Activated CD4-positive, alpha-beta T cell treated with anti-CD3 and anti-CD28 coated beads, Interleukin-2, amount 50 U/mL, for 24 hours (primary cell): ENCODE data around the gene RAB11B.
"Not testable (repeated sequence)": the region's sequence is repeated elsewhere in the genome, so short reads cannot be mapped to it uniquely, and the experiment has no call there.

Experiments
- DNase-seq, 2 donors: peaks; one replicate each; pipeline ENCODE4 v3.0.0-alpha.2; 2020; ENCODE audit warnings: low read depth in 1 of 2, low spot score in 1 of 2

The RAB11B gene

DNA sequence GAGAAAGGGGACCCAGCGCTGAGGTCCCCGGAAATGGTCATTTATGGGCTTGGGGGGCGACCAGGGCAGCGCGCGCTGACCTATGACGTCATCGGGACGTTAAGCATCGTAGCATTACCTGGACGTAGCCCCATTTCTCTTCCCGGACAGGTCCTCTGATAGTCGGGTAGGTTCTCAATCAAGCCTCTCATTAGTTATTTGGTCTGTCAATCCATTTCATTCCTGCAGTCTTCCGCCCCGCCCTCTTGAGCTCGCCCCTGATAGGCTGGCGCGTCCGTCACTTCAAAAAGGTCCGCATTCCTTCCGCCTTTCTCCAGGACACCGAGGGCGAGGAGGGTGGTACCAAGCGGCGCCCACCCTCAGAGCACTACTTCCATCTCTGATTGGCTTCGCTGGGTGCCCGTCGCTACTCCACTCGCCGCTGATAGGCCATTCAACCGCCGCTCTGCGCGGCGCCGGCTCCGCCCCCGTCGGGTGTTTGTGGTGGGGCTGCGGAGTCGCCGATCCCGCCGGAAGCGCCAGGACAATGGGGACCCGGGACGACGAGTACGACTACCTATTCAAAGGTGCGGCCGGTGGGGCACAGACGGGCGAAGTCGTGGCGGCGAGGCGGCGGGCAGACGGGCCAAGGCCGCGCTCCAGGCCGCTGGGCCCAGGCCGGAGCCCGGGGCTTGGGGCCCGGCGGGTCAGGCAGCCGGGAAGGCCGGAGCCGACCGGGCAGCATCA is at the start of gene RAB11B:
Gene RAB11B (plus strand): TSS at position 470 of the 726 bp plus-strand sequence. CDS start 57 bp downstream, at position 527.
- DNase-seq: peak; percentile 88 to 98

DNA sequence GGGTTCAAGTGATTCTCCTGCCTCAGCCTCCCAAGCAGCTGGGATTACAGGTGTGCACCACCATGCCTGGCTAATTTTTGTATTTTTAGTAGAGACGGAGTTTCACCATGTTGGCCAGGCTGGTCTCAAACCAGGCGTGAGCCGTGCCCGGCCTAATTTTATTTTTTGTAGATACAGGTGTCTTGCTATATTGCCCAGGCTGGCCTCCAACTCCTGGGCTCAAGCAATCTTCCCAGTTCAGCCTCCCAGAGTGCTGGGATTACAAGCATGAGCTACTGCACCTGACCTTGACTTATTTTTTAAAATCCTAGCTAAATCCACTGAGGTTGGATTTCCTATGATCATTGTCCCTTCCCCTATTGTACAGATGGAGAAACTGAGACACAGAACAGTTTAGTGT is 48.7 kb upstream of the RAB11B start:
- DNase-seq: not testable (repeated sequence)

DNA sequence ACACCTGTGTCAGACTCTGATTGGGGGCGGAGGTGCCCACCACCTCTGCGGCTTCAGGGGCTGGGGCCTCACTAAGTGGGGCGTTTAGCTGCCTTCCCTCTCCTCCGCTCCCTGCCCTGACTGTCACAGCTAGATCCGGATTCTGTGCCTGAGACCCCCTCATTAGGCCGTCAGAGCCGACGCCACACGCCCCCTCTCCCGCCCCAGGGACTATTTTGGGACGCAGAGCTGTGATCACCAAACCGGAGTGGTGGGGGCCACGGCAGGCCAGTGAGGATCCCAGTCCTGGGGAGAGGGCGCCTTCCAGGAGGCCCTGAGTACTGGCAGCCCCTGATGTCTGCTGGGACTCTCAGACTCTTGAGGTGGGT is 47.9 kb upstream of the RAB11B start:
- DNase-seq: no peak

DNA sequence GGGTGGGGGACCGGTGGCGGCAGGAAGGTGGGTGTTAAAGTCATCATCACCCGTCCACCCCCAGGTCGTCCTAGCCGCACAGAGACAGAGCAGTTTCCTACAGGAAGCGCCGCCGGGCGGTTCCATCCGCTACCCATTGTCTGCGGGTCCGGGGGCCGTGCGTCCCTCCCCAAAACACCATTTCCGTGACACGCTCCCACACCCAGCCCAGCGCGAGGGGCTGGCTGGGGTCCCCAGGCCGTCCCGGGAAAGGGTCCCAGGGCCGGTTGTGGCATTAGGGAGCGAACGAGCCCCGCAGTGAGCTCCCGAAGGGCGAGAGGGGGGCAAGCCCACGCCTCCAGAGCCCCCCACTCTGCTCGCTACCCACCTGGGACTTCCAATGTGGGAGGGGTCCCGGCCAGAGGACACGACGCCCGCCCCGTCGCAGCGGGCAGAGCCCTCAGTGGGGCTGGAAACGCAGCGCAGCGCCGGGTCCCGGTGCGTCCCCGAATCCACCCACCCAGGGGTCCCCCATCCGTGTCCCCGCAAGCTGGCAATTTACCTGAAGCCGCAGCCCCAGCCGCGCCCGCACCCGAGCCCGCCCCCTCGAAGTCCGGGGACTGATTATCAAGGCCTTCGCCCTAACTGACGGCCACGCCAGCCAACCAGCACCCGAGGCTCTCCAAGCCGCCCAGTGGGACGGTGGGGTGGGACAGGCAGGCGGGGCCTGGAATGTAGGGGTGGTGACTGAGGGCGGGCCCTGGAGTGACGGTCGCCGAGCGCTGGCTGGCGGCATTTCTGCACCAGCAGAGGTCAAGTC is 47.3 kb upstream of the RAB11B start, which contains the start of gene KANK3:
Gene KANK3 (minus strand): TSS at position 579 of the 799 bp plus-strand sequence. CDS start 5,434 bp downstream, outside the sequence.
- peak; percentile 71 to 89 for DNase-seq

DNA sequence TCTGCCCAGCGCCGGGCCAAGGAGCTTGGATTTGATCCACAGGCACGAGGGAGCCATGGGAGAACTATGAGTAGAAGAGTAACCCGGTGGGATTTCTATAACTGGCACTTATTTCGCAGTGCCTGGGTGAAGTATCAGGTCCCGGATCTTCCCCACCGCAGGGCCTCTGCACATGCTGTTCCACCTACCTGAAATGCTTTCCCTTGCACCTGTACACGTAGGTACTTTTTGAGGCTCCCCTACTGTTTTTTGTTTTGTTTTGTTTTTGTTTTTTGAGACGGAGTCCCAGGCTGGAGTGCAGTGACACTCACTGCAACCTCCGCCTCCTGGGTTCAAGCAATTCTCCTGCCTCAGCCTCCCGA is 46.7 kb upstream of the RAB11B start:
- DNase-seq: no peak

DNA sequence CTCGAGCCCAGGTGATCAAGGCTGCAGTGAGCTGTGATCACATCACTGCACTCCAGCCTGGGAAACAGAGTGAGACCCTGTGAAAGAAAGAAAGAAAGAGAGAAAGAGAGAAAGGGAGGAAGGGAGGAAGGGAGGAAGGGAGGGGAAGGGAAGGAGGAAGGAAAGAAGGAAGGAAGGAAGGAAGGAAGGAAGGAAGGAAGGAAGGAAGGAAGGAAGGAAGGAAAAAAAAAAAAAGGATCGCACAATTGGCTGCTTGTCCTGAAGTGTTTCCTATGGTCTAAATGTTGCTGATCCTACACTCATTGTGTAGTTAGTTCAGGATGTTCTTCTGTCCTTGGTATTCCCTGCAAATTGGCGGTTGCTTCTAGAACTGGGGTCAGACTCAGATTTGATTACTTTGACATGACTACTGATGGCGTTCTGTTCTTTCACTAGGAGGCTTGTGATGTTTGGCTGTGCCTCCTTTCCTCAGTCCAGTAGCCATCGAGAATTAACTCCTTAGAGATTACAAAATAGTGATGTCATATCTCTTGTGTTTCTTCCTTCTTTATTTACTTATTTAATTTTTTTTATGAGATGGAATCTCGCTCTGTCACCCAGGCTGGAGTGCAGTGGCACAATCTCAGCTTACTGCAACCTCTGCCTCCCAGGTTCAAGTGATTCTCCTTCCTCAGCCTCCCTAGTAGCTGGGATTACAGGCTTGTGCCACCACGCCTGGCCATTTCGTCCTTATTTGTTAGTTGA is 40.4 kb upstream of the RAB11B start:
- not testable (repeated sequence) for DNase-seq

DNA sequence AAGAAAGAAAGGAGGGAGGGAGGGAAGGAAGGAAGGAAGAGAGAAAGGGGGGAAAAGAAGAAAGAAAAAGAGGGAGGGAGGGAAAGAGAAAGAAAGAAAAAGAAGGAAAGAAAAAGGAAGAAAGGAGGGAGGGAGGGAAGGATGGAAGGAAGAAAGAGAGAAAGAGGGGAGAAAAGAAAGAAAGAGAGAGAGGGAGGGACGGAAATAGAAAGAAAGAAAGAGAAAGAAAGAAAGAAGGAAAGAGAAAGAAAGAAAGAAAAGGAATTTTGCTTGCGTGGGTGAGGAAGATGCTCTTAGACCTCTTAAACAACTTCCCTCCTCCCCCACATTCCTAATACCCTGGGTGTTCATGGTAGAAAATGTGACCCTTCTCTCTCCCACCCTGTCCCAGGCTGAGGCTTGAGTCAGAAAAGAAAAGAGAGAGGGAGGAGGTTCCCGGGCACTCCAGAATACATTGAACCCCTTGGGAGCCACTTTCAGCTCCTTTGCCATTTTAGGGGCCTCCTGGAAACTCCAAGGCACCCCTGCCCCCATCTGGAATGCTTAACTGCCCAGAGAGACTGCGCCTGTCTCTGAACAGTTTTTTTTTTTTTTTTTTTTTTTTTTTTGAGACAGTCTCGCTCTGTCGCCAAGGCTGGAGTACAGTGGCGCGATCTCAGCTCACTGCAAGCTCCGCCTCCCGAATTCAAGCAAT is 37.9 kb upstream of the RAB11B start:
- no peak for DNase-seq

DNA sequence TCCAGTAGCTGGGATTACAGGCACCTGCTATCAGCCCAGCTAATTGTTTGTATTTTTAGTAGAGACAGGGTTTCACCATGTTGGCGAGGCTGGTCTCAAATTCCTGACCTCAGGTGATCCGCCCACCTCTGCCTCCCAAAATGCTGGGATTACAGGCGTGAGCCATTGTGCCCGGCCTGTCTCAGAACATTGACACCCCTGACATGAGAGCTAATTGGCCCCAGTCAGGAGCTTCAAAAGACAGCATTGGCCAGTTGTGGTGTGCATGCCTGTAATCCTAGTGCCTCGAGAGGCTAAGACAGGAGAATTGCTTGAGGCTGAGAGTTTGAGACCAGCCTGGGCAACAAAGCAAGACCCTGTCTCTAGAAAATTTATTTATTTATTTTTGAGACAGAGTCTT is 37.3 kb upstream of the RAB11B start:
- not testable (repeated sequence) for DNase-seq

DNA sequence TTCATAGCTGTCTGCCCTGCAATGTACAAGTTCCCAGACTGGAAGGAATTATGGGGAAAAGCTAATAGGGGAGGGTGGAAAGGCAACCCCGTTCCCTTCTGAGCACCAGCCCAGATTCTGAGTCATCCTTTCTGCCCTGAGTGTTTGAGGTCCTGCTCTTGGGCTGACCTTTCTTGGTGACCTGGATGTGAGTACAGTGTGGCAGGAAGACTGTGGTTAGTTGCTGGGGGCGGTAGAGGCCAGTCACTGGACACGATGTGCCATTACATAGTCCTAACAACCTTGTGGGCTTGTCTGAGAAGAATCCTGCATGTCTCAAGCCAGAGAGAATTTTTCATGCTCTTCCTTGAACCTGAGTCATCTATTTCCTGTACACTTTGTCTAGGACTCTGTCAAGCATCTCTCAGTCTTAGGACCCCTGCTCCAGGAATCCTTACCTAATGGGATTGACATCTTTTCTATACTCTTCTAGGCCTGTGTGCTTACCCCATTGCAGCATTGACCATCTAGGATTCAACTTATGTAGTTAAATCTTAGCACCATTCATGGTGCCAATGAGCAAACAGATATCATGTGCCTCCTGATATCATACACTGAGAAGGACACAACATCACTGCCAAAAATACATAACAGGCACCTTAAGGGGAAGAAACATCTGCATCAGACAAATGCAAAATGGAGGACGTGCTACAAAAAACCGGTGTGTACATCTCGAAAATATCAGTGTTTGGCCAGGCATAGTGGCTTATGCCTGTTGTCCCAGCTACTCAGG is 34.3 kb upstream of the RAB11B start:
- DNase-seq: no peak

DNA sequence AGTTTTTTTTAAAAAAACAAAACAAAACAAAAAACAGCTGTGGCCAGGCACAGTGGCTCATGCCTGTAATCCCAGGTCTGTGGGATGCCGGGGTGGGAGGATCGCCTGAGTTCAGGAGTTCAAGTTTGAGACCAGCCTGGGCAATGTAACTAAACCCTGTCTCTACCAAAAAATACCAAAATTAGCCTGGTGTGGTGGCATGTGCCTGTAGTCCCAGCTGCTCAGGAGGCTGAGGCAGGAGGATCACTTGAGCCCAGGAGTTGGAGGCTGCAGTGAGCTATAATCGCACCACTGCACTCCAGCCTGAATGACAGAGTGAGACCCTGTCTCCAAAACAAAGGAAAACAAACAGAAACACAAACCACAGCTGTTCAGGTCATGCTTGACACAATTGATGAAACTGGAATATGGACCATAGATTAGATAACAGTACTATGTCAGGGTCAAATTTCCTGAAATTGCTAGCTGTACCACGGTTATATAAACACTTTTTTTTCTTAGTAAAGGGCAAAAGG is 33.1 kb upstream of the RAB11B start:
- no peak for DNase-seq

DNA sequence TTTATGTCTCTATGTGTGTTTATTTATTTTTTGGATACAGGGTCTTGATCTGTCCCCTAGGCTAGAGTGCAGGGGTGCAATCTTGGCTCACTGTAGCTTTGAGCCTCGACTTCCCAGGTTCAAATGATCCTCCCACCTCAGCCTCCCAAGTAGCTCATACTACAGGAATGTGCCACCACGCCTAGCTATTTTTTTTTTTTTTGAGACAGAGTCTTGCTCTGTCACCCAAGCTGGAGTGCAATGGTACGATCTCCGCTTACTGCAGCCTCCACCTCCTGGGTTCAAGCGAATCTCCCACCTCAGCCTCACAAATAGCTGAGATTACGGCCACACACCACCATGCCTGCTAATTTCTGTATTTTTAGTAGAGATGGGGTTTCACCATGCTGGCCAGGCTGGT is 31.2 kb upstream of the RAB11B start:
- no peak for DNase-seq

DNA sequence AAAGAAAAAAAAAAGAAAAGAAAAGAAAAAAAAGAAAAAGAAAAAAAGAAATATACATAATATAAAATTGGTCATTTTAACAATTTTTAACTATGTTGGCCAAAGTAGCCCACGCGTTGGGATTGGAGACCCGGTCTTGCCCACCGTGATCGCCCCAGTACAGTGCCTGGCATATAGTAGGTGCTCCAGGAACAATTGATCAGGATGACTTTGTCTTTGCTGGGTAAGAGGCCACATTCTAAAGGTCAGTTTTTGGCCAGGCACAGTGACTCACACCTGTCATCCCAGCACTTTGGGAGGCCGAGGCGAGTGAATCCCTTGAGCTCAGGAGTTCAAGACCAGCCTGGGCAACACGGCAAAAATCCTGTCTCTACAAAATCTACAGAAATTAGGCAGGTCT is 30.0 kb upstream of the RAB11B start:
- no peak for DNase-seq

DNA sequence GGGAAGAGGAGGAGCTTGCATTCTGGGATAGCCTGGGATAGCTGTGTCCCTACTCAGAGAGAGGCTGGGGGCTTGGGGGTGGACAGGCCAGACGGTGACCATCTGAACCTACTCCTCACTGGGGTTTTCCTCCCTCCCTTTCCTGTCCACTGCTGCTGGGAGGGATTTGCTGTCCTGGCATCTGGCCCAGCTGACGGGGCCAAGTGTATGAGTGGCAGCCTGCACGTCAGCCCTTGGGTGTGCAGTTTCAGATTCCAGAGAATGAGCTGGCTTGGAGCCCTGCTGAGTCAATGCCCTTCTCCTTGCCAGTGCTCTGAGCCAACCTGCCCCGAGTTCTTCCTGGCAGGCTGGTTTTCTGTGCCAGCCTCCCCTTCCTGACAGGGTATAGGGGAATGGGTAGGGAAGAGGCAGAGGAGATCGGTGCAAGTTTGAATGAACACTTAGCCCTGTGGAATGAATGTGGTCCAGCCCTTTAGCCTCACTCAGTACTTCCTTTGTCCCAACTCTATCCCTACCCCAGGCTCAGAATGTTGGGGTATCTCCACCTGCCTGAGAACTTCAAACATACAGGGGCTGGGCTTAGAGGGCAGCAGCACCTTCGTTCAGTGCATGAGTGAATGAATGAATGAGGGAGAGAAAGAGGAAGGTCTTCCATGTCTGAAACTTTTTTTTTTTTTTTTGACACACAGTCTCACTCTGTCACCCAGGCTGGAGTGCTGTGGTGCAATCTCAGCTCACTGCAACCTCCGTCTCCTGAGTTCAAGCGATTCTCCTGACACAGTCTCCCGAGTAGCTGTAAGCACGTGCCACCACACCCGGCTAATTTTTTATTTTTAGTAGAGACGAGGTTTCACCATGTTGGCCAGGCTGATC is 28.0 kb upstream of the RAB11B start:
- no peak for DNase-seq

DNA sequence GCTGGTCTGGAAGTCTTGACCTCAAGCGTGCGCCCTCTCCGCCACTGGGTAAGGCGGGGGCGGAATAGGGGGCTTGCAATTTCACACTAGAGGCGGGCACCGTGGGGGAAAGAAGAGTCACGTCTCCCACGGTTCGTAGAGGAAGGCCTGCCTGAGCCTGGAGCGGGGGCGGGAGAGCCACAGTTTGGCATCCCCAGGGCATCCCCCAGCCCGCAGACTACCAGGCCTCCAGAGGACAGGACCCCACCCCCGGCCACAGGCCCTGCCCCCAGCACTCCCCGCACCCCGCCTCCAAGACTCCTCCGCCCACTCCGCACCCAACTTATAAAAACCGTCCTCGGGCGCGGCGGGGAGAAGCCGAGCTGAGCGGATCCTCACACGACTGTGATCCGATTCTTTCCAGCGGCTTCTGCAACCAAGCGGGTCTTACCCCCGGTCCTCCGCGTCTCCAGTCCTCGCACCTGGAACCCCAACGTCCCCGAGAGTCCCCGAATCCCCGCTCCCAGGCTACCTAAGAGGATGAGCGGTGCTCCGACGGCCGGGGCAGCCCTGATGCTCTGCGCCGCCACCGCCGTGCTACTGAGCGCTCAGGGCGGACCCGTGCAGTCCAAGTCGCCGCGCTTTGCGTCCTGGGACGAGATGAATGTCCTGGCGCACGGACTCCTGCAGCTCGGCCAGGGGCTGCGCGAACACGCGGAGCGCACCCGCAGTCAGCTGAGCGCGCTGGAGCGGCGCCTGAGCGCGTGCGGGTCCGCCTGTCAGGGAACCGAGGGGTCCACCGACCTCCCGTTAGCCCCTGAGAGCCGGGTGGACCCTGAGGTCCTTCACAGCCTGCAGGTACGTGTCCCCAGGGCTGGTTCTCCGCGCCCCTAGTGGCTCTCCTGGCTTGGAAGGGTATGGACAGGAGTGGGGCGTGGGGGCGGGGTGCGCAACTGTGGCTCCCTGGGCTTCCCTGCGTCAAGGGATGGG is 26.1 kb upstream of the RAB11B start, which contains the start of gene ANGPTL4:
Gene ANGPTL4 (plus strand): TSS at position 353 of the 969 bp plus-strand sequence. CDS start 167 bp downstream, at position 520.
- peak; percentile 19 to 32 for DNase-seq

DNA sequence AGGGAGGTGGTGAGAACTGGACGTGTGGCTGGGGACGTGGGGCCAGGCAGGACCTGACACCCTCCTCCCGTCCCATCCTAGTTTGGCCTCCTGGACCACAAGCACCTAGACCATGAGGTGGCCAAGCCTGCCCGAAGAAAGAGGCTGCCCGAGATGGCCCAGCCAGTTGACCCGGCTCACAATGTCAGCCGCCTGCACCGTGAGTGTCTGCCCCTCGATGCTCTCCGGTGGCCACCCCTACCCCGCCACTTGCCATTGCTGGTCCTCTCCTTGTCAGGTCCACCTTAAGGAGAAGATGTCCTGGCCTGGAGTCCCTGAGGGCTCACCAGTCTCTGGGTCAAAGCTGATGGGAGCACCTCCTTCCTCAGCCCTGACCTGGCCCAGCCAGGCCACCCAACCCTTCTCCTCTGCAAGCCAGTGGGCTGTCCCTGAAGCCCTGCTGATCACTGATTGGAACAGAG is 24.0 kb upstream of the RAB11B start:
- DNase-seq: no peak

DNA sequence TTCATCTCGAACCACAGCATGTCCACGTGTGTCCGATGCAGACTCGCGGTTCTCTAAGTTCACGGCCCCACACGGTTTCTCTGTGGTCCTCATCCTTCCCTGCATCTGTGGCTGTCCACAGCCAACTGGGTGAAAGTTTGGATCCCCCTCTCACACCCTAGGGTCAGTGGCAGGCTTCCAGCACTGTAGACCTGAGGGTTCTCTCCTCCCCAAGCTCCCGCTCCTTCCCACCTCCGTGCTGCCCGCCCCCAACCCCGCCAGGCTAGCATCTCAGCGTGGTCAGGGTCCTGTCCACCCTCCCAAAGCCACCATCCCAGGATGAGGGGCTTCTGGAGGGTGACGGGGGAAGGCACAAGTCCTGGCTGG is 23.2 kb upstream of the RAB11B start:
- no peak for DNase-seq

DNA sequence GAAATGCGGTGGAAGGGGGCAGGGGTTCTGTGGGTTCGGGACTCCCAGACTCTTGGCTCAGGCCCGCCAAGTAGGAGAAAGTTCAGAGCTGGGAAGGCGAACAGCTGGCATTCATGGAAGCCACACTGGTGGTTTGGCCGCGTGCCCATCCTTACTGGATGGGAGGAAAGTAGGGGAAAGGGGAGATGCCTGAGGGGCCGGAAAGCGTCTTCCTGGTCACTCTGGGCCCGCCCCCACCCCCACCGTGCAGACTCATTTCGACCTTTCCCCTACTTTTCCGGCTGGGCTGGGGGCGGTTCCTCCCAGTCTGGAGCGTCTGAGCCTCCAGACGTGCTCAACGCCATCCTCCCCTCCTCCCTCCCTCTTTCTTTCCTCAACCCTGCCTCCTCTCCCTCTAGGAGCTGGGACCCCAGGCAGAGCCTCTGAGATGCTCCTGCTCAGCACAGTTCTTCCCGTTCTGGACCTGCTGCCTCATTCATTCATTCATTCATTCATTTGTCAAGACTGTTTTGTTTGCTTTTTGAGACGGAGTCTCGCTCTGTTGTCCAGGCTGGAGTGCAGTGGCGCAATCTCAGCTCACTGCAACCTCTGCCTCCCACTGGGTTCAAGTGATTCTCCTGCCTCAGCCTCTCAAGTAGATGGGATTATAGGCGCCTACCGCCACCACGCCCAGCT is 22.7 kb upstream of the RAB11B start:
- no peak for DNase-seq
